Activated CD4-positive, alpha-beta T cell treated with anti-CD3 and anti-CD28 coated beads for 36 hours (primary cell): Measurements from ENCODE around the gene PRDM15. TPM values are rescaled to one million over a fixed set of nuclear protein-coding genes. Genes with fewer than 3 reads are reported as not detected.

Experiments
- ATAC-seq: fragments of 200-7000 bp; cut with Tn5 transposase; one replicate; pipeline ENCODE4 v1.10.0; 2021; ENCODE audit warnings: mild to moderate bottlenecking, moderate library complexity
- CTCF ChIA-PET: fragments of 350-600 bp; sonication (Branson Sonifier 250); formaldehyde crosslinking; loops from one replicate; lab custom pipeline; 2021; ENCODE audit warnings: antibody characterized with exemption; lab: Charles Lee
- POLR2A ChIA-PET: fragments of 350-600 bp; sonication (Branson Sonifier 250); formaldehyde crosslinking; loops from one replicate; lab custom pipeline; 2021; ENCODE audit warnings: antibody characterized with exemption, inconsistent platforms; lab: Charles Lee
- DNase-seq: peaks from one replicate; pipeline ENCODE4 v3.0.0-alpha.2; 2020
- H3K27ac Mint-ChIP-seq: one replicate; pipeline ENCODE4 v1.8.0; 2021; ENCODE audit warnings: mixed read lengths
- H3K27me3 Mint-ChIP-seq: one replicate; pipeline ENCODE4 v1.8.0; 2021; ENCODE audit warnings: mixed read lengths
- H3K36me3 Mint-ChIP-seq: one replicate; pipeline ENCODE4 v1.8.0; 2021; ENCODE audit warnings: low read depth, mixed read lengths
- H3K4me1 Mint-ChIP-seq: one replicate; pipeline ENCODE4 v1.8.0; 2021; ENCODE audit warnings: mixed read lengths
- H3K4me3 Mint-ChIP-seq: one replicate; pipeline ENCODE4 v1.8.0; 2021; ENCODE audit warnings: mild to moderate bottlenecking, moderate library complexity, mixed read lengths
- H3K9me3 Mint-ChIP-seq: one replicate; pipeline ENCODE4 v1.8.0; 2021; ENCODE audit warnings: low read depth, mixed read lengths
- intact Hi-C, 2 experiments: fragments of 100-400 bp; cut with DNase I in 1 of 2; cut with micrococcal nuclease in 1 of 2; formaldehyde crosslinking; loops; one replicate each; pipeline versions ENCODE4 v1.14.2 to v1.15.1; 2022 to 2024; cut with DNase I, micrococcal nuclease
- total RNA-seq, 2 experiments: library from RNA; stranded (reverse); gene quantifications; one replicate each; pipeline ENCODE4 v1.2.3, GENCODE V29; 2021

Gene PRDM15
- total RNA-seq, 2 experiments from 2014 or later = 11.8 to 13.0 TPM

DNA sequence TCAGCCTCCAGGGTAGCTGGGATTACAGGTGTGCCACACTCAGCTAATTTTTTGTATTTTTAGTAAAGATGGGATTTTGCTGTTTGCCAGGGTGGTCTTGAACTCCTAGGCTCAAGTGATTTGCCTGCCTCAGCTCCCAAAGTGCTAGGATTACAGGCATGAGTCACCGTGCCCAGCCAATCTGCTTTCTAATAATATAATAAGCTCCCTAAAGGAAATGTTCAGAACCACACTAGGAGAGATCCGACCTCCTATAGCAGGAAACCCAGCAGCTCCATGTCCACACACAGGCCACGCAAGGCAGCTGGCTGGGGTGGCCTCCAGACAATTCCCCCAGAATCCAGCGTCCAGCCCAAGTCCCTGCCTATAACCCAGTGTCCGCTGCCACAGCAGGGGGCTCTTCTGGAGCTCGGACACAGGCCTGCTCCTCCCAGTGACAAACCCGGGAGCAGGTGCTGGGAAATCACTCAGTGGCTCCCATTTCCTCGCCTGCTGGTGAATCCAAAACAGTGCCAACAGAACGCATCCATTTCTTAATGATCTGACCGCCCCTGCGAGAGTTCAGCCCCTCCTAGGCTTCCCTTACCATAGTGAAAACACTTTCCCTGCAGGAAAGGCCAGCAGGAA lies 119.8 kb downstream of the PRDM15 start:
- no peak overlapping the region for H3K4me3 Mint-ChIP-seq
- H3K27ac Mint-ChIP-seq = no peak overlapping the region
- no peak for ATAC-seq
- H3K36me3 Mint-ChIP-seq = no peaks in the 10 kb centered on the region
- H3K27me3 Mint-ChIP-seq = peaks cover 31% of the 10 kb centered on the region
- POLR2A ChIA-PET = no interaction called here
- CTCF ChIA-PET = interaction anchor here (0.6 kb wide), 1 partner anchor 145 kb away, joined by 3 read pairs; no protein-coding TSS in a partner anchor
- H3K4me1 Mint-ChIP-seq = peaks cover 4% of the 10 kb centered on the region
- DNase-seq = no peak
- intact Hi-C loops = no loop called here
- no peaks in the 10 kb centered on the region for H3K9me3 Mint-ChIP-seq

GRCh38 chr21:41758550-41758949 lies 120.6 kb downstream of the PRDM15 start:
- H3K4me3 Mint-ChIP-seq = no peak overlapping the region
- DNase-seq = no peak
- ChIA-PET POLR2A (no interaction called here), CTCF (no interaction called here)
- H3K27ac Mint-ChIP-seq = no peak overlapping the region
- intact Hi-C loops = no loop called here
- ATAC-seq = no peak
- H3K36me3 Mint-ChIP-seq = no peaks in the 10 kb centered on the region
- H3K9me3 Mint-ChIP-seq = no peaks in the 10 kb centered on the region
- H3K27me3 Mint-ChIP-seq = peaks cover 29% of the 10 kb centered on the region
- H3K4me1 Mint-ChIP-seq = peaks cover 4% of the 10 kb centered on the region

GRCh38 chr21:41755934-41756773 lies 123.0 kb downstream of the PRDM15 start:
- no peak overlapping the region for H3K4me3 Mint-ChIP-seq
- intact Hi-C loops = no loop called here
- H3K4me1 Mint-ChIP-seq = no peaks in the 10 kb centered on the region
- H3K36me3 Mint-ChIP-seq = no peaks in the 10 kb centered on the region
- CTCF ChIA-PET = interaction anchor here (1.4 kb wide), 1 partner anchor 8 kb away, joined by 3 read pairs; no protein-coding TSS in a partner anchor
- no peaks in the 10 kb centered on the region for H3K9me3 Mint-ChIP-seq
- DNase-seq (no peak), ATAC-seq (no peak)
- peaks cover 13% of the 10 kb centered on the region for H3K27me3 Mint-ChIP-seq
- H3K27ac Mint-ChIP-seq = no peak overlapping the region
- POLR2A ChIA-PET = no interaction called here

DNA sequence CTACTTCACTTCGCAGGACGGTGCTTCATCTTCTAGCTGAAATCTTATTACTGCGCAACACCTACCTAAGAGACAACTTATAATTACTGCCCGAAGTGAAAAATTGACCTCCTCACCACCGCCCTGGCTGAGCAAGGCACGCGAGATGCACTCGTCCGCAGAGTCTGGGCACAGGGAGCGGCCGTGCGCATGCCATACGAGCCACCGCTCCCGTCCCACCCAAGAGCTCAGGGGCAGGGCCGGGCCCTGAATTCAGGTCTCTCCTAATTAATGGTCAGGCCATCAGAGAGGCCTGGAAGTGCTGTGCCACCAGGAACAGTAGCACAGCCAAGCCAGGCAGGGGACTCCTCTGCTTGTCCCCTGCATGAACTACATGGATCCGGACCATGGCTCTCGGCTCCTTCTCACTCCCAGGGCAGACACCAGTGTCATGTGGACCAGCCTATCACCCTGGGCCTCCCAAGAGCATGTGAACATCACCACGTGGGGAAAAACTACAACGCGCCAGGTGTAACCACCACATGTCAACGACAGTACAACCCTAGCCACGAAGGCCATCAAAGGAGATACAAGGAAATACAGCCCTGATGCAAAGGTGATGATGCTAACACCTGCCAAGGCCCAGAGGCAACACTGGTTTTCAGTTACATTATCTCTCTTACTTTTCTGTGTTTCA lies 123.7 kb downstream of the PRDM15 start:
- Mint-ChIP-seq H3K36me3 (no peaks in the 10 kb centered on the region), H3K9me3 (no peaks in the 10 kb centered on the region), H3K4me1 (no peaks in the 10 kb centered on the region), H3K27me3 (peaks cover 6% of the 10 kb centered on the region), H3K4me3 (no peak overlapping the region), H3K27ac (no peak overlapping the region)
- DNase-seq (no peak), ATAC-seq (no peak)
- ChIA-PET CTCF (interaction anchor here (1.4 kb wide), 1 partner anchor 9 kb away, joined by 3 read pairs; no protein-coding TSS in a partner anchor), POLR2A (no interaction called here)
- intact Hi-C loops = no loop called here

- CTCF ChIA-PET = no interaction called here
- no peaks in the 10 kb centered on the region for H3K36me3 Mint-ChIP-seq
These were observed 124.7 kb downstream of the PRDM15 start for GRCh38 chr21:41754479-41754891.

GRCh38 chr21:41753006-41753898 lies 125.9 kb downstream of the PRDM15 start:
- H3K4me3 Mint-ChIP-seq = no peak overlapping the region
- no peaks in the 10 kb centered on the region for H3K36me3 Mint-ChIP-seq
- DNase-seq = no peak
- ATAC-seq = no peak
- ChIA-PET CTCF (no interaction called here), POLR2A (no interaction called here)
- no peaks in the 10 kb centered on the region for H3K27me3 Mint-ChIP-seq
- no peak overlapping the region for H3K27ac Mint-ChIP-seq
- H3K9me3 Mint-ChIP-seq = no peaks in the 10 kb centered on the region
- intact Hi-C loops = no loop called here
- no peaks in the 10 kb centered on the region for H3K4me1 Mint-ChIP-seq

More at GRCh38 chr21:41754479-41754891, 124.7 kb downstream of the PRDM15 start:
- POLR2A ChIA-PET = no interaction called here
- H3K9me3 Mint-ChIP-seq = no peaks in the 10 kb centered on the region
- intact Hi-C loops = no loop called here
- H3K27ac Mint-ChIP-seq = no peak overlapping the region
- no peak overlapping the region for H3K4me3 Mint-ChIP-seq
- DNase-seq (no peak), ATAC-seq (no peak)
- H3K27me3 Mint-ChIP-seq = no peaks in the 10 kb centered on the region
- no peaks in the 10 kb centered on the region for H3K4me1 Mint-ChIP-seq

- intact Hi-C loops = no loop called here
- Mint-ChIP-seq H3K9me3 (no peaks in the 10 kb centered on the region), H3K4me3 (no peak overlapping the region), H3K27me3 (no peaks in the 10 kb centered on the region), H3K27ac (no peak overlapping the region), H3K4me1 (no peaks in the 10 kb centered on the region), H3K36me3 (no peaks in the 10 kb centered on the region)
- no peak for DNase-seq
- POLR2A ChIA-PET = no interaction called here
- no peak for ATAC-seq
- CTCF ChIA-PET = no interaction called here
These were observed 126.9 kb downstream of the PRDM15 start for GRCh38 chr21:41752231-41752681.

DNA sequence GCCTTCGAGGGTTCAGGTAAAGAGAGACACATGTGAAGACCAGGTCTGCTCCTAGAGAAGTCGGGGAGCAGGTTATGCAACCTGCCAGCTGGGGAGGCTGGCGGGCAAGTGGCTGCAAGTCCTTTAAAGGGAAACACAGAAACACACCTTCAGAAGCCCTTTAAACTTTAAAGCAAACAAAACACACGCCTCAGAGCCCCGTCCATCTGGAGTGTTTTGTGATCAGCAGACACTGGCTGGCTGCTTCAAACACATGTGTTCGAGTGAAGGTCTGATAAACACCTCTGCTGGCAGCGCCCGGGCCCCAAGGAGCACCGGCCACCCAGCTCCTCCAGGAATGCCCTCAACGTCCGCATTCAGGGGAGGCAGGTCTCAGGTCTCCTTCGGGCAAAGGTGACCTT lies 127.5 kb downstream of the PRDM15 start:
- ATAC-seq (no peak), DNase-seq (no peak)
- POLR2A ChIA-PET = no interaction called here
- no peaks in the 10 kb centered on the region for H3K4me1 Mint-ChIP-seq
- H3K9me3 Mint-ChIP-seq = no peaks in the 10 kb centered on the region
- CTCF ChIA-PET = no interaction called here
- no peaks in the 10 kb centered on the region for H3K27me3 Mint-ChIP-seq
- no peak overlapping the region for H3K27ac Mint-ChIP-seq
- H3K4me3 Mint-ChIP-seq = no peak overlapping the region
- intact Hi-C loops = no loop called here
- H3K36me3 Mint-ChIP-seq = no peaks in the 10 kb centered on the region

GRCh38 chr21:41750532-41751151 lies 128.5 kb downstream of the PRDM15 start:
- intact Hi-C loops = no loop called here
- Mint-ChIP-seq H3K4me1 (no peaks in the 10 kb centered on the region), H3K4me3 (no peak overlapping the region), H3K36me3 (no peaks in the 10 kb centered on the region), H3K27me3 (no peaks in the 10 kb centered on the region), H3K9me3 (no peaks in the 10 kb centered on the region), H3K27ac (no peak overlapping the region)
- ATAC-seq (no peak), DNase-seq (no peak)
- POLR2A ChIA-PET = interaction anchor here (0.6 kb wide), 1 partner anchor 140 kb away, joined by 5 read pairs; no protein-coding TSS in a partner anchor
- CTCF ChIA-PET = no interaction called here

DNA sequence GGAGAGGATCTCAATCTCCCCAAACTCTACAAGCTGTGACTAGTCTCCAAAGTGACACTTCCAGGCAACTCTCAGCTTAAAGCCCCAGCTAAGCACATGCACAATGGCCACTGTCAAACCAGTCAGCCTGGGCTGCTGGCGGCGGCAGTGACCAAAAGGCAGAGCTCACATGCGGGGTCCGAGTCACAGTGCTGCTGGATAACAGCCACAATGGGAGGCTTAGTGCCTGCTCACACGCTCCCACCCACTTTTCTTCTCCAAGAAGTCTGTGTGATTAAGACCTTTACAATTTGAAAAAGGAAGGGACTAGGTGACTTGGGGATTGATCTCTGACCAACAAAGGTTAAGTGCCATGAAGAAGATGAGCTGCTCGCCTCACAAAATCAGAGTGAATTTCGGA lies 129.1 kb downstream of the PRDM15 start:
- Mint-ChIP-seq H3K36me3 (no peaks in the 10 kb centered on the region), H3K27ac (no peak overlapping the region), H3K27me3 (no peaks in the 10 kb centered on the region), H3K4me3 (no peak overlapping the region), H3K4me1 (no peaks in the 10 kb centered on the region), H3K9me3 (no peaks in the 10 kb centered on the region)
- POLR2A ChIA-PET = no interaction called here
- intact Hi-C loops = no loop called here
- CTCF ChIA-PET = no interaction called here
- ATAC-seq (no peak), DNase-seq (no peak)
